NB4 (cell line): Measurements from ENCODE around the gene SEPHS2.

ENCODE experiments used
- DNase-seq: peaks from one replicate; pipeline ENCODE4 v3.0.0; 2010; ENCODE audit warnings: low read depth
- H3K4me3 ChIP-seq: one replicate; pipeline ENCODE4 v1.5.1; 2011; ENCODE audit warnings: mild to moderate bottlenecking, low read depth, low read length, moderate library complexity
- CTCF ChIP-seq: IDR thresholded peaks from one replicate; pipeline ENCODE4 v1.5.1; 2012; ENCODE audit warnings: low read depth, low read length
- MAX ChIP-seq: IDR thresholded peaks from 2 replicates; pipeline ENCODE4 v1.6.1; 2011; ENCODE audit warnings: low read depth, low read length
- MYC ChIP-seq: IDR thresholded peaks from 2 replicates; pipeline ENCODE4 v1.6.1; 2011; ENCODE audit warnings: low read depth, low read length
- POLR2A ChIP-seq: IDR thresholded peaks from 2 replicates; pipeline ENCODE4 v1.6.1; 2011; ENCODE audit warnings: mild to moderate bottlenecking; ENCODE audit not compliant: insufficient read length; ENCODE audit errors: extremely low read depth

Gene SEPHS2

GRCh38 chr16:30445408-30446202, at the start of gene SEPHS2:
Gene SEPHS2, minus strand, starts transcription at chr16:30445874. Its CDS starts 147 bp downstream, at chr16:30445727.
- TF ChIP-seq CTCF (peak; percentile 33), MYC (peak; percentile 70), POLR2A (peak; percentile 94), MAX (peak; percentile 96)

GRCh38 chr16:30494709-30495108, 49.0 kb upstream of the SEPHS2 start:
- no peak for DNase-seq
- H3K4me3 ChIP-seq, result no peak overlapping the region
- no peak for TF ChIP-seq MYC
- TF ChIP-seq MAX, result no peak
- no peak for TF ChIP-seq CTCF
- TF ChIP-seq POLR2A, result no peak

More at GRCh38 chr16:30445408-30446202, at the start of gene SEPHS2:
- peak; percentile 97 for DNase-seq
- peak within 1 kb of the TSS; percentile 91 for H3K4me3 ChIP-seq

GRCh38 chr16:30493941-30494488, 48.3 kb upstream of the SEPHS2 start:
- no peak for DNase-seq
- H3K4me3 ChIP-seq, result no peak overlapping the region
- TF ChIP-seq POLR2A (no peak), MYC (no peak), CTCF (no peak), MAX (no peak)

- H3K4me3 ChIP-seq, result no peak overlapping the region
- DNase-seq, result peak; percentile 81
- TF ChIP-seq MAX (peak; percentile 22; the same call in 1 of the 2 replicates), MYC (0 out of 2 replicates have a peak, but pooled peaks have one; percentile 19), POLR2A (no peak), CTCF (no peak)
Observed at GRCh38 chr16:30491744-30492308, 46.2 kb upstream of the SEPHS2 start.

GRCh38 chr16:30491229-30491628, 45.6 kb upstream of the SEPHS2 start:
- no peak overlapping the region for H3K4me3 ChIP-seq
- no peak for DNase-seq
- TF ChIP-seq MYC (no peak), CTCF (no peak), MAX (no peak)
